Right lobe of liver (tissue), 4 donors: Measurements from ENCODE around the gene RAB40A.

Experiments used
- POLR2A ChIP-seq: fragments of 450-650 bp; IDR thresholded peaks from one replicate; pipeline ENCODE4 v1.6.1; 2017; ENCODE audit warnings: antibody characterized with exemption, mild to moderate bottlenecking
- TF ChIP-seq, protein P1 (sequence below), 4 donors: fragments of 200-600 bp in 3 of 4; fragments of 450-650 bp in 1 of 4; IDR thresholded peaks; one replicate each; pipeline versions ENCODE4 v1.5.1 to v1.8.0; 2016 to 2022; ENCODE audit warnings: antibody characterized with exemption in 4 of 4, mild to moderate bottlenecking in 2 of 4
- donor health status: DM: no; HTN: no; CAD: no.
- donor health status: DM: no; HTN: no; CAD: no.
- donor health status: DM: no; HTN: yes; CAD: no.

DNA sequence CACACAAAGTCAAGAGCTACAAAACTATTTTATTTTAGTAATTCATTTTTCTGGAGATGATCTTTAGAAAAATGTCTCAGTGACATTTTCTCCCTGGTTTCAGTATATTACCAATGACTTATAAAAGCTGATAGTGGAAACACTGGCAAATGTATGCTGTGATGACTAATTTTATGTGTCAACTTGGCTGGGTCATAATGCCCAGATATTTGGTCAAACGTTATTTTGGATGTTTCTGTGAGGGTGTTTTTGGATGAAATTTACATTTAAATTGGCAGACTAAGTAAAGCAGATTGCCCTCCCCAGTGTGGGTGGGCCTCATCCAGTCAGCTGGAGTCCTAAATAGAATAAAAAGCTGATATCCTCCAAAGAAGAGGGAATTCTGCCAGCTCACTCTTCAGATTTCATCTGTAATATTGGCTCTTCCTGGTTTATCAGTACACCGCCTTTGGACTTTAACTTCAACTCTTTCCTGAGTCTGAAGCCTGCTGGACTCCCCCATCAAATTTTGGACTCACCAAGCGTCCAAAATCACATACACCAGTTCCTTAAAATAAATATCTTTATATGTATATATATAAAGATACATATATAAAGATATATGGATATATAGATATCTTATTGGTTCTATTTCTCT lies 31.2 kb upstream of the RAB40A start:
- TF ChIP-seq, protein P1, sequence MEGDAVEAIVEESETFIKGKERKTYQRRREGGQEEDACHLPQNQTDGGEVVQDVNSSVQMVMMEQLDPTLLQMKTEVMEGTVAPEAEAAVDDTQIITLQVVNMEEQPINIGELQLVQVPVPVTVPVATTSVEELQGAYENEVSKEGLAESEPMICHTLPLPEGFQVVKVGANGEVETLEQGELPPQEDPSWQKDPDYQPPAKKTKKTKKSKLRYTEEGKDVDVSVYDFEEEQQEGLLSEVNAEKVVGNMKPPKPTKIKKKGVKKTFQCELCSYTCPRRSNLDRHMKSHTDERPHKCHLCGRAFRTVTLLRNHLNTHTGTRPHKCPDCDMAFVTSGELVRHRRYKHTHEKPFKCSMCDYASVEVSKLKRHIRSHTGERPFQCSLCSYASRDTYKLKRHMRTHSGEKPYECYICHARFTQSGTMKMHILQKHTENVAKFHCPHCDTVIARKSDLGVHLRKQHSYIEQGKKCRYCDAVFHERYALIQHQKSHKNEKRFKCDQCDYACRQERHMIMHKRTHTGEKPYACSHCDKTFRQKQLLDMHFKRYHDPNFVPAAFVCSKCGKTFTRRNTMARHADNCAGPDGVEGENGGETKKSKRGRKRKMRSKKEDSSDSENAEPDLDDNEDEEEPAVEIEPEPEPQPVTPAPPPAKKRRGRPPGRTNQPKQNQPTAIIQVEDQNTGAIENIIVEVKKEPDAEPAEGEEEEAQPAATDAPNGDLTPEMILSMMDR (IDR thresholded peaks at IDR 0.05) = no peak
- TF ChIP-seq POLR2A = no peak
